HG03520 (cell line): Measurements from ENCODE around the gene LSM4.

ENCODE experiments used
- ATAC-seq: cut with Tn5 transposase; IDR thresholded peaks from one replicate; pipeline ENCODE4 v1.9.1; 2021; ENCODE audit warnings: mild to moderate bottlenecking, moderate library complexity; ENCODE audit not compliant: unreplicated experiment

The LSM4 gene

DNA sequence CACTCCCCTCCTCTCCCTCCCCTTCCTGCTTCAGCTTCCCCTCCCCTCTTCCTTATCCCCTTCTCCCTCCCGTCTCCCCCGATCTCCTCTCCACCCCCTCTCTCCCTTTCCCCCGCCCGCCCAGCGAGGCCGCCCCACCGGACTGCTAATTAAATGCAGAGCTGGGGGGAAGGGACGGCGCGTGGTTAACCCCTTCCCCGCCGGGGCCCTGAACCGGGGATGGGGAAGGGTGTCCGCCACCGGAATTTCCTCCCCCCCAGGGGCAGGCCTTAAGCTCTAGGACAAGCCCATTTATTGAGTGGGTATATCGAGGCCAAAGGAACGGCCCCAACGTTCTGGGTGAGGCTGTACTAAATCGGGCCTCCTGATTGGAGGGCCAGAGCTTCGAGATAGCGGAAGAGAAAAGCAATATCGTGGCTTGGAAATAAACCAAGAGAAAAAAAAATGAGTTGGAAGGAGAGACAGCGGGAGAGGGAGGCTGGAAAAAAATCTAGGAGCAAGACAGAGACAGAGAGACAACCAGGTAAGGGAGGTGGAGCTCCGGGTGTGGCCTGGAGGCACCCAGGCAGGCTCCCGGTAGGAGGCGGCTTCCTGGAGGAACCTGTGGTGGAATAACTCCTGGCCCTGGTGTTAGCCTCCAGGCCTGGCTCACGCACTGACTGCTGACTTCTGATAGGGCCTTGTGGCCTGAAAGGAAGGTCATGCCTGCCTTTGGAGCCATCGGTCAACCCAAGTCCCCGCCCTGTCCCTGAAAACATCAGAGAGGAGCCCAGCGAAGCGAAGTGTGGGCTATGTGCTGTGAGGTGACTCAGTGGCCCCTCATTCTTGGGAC lies 29.9 kb downstream of the LSM4 start:
- no peak for ATAC-seq

GRCh38 chr19:18292462-18292809 lies 30.4 kb downstream of the LSM4 start:
- ATAC-seq = peak; percentile 2

DNA sequence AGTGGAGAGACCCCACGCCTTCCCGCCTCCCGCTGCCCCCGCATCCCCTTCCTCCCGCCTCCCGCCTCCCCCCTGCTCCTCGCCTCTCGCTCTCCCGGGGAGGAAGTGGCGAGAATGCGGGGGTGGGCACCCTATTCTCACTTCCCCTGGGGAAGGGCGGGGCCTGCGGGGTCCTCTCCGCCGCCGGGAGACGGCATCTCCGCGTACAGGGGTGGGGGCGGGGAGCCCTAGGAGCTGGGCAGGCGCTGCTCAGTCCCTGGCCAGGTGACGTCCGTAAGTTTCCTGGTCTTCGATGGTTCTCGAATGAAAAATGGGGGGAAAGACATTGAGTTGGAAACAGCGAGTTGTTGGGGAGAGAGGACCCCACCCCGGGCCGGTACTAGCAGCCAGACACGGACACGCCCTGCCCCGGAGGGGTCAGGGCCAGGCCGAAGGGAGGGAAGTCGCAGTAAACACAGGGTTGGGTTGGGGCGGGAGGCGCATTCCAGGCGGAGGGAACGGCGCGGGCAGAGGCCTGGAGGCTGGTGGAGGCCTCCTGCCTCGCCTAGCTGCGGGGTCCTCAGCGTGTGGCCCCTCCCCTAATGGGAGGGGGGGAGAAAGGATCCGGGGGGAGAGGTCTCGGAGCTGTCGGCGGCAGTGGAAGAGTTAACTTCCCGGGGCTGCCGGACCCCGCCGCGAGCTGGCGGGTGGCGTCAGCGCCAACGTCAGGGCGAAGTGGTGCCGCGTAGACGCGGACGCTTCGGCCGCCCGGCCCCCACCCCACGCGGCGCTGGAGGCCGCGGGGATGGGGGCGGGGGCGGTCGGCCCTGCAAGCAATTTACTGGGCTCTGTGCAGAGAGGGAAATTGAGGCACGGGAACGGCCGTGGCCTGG lies 31.1 kb downstream of the LSM4 start:
- peak; percentile 35 for ATAC-seq

GRCh38 chr19:18291019-18291524 lies 31.8 kb downstream of the LSM4 start:
- peak; percentile 19 for ATAC-seq

DNA sequence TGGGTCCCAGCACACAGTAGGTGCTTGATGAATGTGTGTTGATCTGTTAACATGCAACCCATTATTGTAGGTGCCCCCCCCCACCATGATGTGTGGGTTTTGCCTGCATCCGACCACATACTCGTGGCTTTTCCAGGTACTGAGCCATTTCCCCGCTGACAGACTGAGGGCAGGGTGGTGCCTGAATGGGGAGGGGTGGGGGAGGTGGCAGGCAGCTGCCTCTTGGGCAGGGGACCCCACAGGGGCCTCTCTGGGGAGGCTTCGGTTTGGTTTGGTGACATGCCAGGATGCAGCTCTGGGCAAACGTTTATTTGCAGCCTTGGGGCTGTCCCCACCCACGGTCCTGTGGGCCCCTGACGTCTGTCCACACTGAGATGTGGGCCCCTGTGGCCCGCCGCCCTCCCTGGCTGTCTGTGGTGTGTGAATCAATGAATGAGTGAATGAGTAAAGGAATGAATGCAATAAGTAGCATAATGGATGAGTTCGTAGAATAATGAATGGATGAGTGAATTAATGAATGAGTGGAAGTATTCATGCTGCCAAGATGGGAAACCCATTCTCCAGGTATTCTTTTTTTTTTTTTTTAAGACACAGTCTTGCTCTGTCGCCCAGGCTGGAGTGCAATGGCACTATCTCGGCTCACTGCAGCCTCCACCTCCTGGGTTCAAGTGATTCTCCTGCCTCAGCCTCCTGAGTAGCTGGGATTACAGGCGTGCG lies 32.4 kb downstream of the LSM4 start:
- ATAC-seq = no peak

DNA sequence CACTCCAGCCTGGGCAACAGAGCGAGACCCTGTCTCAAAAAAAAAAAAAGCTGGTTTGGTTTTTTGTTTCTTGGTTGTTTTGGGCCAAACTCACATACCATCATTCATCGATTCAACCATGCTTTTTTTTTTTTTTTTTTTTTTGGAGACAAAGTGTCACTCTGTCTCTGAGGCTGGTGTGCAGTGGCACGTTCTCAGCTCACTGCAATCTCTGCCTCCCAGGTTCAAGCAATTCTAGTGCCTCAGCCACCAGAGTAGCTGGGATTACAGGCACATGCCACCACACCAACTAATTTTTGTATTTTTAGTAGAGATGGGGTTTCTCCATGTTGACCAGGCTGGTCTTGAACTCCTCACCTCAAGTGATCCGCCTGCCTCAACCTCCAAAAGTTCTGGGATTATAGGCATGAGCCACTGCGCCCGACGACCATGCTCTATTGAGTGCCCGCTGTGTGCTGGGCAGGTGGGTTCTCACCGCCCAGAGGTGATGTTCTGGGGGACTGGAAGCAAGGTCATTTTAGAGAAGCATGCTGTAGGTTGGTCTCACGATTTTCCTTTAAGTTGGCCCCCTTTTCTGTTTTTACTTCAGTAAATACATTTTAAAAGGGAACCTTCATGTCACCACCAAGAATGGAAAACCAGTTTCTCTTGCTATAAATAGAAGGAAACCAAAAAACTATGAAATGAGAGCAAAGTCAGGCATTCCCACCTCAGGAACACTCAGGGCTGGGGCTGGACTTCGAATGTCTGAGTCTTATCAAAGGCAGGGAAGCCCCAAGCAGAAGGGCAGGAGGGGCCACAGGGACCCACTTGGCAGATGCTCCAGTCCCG lies 33.2 kb downstream of the LSM4 start:
- no peak for ATAC-seq

DNA sequence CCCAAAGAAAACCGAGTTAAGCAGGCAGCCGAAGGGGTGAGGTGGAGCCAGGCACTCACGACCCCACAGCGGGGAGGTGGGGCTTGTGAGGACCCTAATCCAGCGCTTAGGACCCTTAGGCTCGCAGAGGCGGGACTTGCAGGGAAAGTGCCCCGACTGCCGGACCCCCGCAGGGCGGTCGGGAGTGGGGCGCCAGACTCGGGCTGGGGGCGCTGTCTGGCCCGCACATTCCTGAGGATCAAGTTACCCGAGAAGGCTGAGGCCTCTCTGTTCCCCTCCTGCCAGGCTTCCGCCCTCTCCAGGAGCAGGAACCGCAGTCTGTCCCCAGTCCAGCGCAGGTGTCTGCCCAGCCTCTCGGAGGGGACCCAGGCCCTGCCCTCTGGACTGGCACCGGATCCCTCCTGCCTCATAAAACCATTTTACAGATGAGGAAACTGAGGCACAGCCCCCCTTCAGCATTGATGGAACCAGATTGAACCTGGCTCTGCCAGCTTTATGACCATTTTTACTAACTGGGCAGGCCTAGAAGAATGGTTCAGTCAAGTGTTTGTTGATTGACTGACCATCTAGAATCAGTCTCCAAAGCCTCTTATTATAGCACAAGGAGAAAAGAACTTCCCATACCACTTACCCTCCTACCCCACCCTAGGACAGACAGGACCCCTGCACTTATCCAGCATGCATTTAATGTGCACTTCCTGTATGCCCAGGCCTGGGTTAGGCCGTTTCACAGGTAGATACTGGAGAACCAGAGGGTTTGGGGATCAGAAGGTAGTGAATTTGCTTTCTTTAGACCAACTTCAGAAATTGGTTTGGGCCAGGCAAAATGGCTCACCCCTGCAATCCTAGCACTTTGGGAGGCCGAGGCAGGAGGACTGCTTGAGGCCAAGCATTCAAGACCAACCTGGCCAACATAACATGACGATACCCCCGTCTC lies 34.8 kb downstream of the LSM4 start:
- ATAC-seq = no peak

- no peak for ATAC-seq
Measured at GRCh38 chr19:18286973-18287635, 35.8 kb downstream of the LSM4 start.

DNA sequence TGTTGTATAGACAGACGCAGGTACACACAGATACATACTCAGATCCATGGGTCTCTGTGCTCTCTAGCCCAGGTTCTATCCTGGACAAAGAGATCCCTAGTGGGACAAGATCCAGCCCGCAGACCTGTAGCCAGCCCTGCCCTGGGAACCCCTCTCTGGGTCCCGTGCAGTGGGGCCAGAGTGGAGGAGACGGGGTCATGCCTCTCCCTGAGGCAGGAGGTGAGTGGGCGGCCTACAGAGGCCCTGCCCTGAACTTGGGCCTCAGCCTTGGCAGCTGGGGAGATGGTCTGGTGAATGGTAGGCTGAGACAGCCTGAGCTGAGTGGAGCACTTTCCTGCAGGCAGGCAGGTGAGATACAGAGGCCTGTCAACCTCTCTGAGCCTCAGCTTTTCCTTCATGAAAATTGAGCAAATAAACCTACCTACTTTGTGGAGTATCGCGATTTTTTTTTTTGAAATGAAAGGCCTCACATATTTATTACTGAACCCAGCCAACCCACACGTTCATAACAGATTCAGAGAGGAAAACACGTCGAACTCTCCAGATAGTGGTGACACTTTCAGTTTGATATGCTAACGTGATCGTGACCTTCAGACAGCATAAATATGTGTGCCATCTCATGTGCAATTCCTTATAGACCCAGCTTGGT lies 38.0 kb downstream of the LSM4 start:
- no peak for ATAC-seq

DNA sequence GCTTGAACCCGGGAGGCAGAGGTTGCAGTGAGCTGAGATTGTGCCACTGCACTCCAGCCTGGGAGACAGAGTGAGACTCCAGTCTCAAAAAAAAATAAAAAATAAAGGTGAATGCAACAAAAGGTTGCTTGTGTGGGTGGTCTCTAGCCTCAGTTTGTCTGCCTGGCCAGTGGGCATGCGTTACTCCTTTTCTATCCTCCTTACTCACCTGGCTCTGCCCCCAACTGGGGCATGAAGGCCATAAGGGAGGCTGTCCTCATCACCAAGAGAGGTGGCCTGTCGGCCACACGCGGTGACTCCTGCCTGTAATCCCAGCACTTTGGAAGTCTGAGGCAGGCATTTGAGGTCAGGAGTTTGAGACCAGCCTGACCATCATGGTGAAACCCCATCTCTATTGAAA lies 39.5 kb downstream of the LSM4 start:
- no peak for ATAC-seq

DNA sequence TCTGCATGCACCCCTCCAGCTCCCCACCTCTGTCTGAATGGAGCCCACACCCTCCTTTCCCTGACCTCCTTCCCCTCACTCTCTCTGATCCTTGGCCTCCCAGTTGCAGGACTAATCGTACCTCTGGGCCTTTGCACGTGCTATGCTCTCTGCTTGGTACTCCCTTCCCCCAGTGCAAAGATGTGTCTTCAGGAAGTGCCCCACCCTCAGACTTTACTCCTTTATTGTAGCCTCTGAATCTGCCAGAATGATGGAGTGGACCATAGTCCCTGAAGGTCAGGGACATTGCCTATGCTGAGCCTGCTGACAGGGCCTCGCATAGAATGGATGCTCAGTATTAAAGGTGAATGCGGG lies 40.1 kb downstream of the LSM4 start:
- ATAC-seq = no peak

DNA sequence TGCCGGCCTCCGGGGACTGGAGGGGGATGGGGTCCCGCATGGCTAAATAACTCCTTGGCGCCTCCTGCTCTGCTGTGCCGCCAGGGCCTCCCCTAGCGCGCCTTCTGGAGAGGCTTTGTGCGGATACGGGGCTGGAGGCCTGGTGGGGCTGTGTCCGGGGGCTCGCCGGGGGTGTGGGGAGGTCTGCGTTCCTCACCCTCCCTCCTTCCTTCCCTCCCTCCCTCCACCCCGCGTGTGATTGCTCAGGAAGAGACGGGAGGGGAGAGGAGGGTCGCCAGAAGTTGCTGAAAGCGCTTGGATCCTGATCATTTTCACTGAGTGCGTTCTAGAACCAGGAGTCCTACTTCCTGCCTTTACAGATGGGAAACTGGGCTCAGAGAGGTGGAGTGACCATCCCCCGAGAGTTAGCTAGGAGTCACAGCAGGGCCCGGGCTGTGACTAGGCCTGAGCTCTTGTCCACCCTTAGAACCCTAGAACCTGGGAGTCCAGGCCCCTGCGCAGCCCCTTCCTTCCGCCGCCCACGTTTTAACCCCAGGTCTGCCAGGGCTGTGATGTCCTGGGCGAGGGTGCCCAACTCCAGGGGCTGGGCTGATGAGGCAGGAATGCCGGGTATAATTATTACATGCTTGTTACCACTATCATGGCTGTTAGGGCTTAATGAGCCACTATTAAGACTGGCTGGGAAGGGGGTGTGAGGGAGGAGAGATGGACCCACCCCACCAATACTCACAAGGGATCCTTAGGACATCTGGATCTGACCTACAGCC lies 40.7 kb downstream of the LSM4 start:
- no peak for ATAC-seq

DNA sequence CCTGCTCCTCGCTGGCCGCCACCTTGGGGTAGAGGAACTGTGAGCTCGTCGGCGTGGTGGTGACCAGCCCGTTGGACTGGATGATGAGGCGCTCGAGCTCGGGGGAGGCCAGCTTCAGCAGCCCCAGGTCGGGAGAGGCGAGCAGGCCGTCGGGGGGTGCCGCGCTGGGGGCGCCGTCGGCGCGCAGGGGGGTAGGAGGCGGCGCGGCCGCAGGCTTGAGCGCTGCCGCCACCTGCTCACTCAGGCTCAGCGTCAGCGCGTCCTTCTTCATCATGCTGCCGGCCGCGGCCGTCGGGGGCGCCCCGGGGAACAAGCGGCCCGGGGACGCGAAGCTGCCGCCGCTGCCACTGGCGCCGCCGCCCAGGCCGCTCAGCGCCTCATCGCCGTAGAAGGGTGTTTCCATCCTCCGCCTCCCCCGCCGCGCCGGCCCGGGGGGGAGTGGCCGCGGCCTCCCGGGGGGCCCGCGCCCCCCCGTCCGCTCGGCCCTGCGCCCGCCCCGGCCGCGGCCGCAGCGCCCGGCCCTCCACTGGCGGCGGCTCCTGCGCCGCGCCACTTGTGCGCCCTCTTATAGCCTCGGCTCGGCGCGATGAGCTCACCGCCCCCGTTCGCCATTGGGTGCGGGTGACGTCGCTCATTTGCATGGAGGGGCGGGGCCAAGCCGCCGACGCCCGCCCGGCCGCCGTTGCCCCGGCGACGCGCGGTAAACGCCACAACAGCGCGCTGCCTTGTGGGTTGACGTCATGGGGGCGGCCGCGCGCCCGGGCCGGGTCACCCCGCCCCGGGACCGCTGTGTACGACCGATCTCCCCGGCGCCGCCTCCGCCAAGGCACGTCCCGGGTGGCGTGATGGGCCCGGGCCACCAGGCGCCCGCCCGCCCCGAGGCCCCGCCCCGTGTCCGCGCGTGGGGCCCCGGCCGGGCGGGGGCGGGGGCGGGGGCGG lies 41.5 kb downstream of the LSM4 start, which contains the start of gene JUND:
Gene JUND, minus strand, starts transcription at position 541 of the 939 bp plus-strand sequence. Its CDS starts 138 bp downstream, at position 403.
- ATAC-seq = peak; percentile 49

- ATAC-seq = peak; percentile 1
Measured at GRCh38 chr19:18280247-18281081, 42.4 kb downstream of the LSM4 start.

GRCh38 chr19:18279516-18280246 lies 43.2 kb downstream of the LSM4 start:
- ATAC-seq = peak; percentile 20
